HL-60 (cell line): ENCODE data around the gene LPIN1.

Experiments used
- POLR2AphosphoS5 ChIP-seq: IDR thresholded peaks from 2 replicates; pipeline ENCODE4 v1.6.1; 2012; ENCODE audit warnings: low read depth
- TF ChIP-seq, protein P1 (sequence below): IDR thresholded peaks from one replicate; pipeline ENCODE4 v1.5.1; 2011; ENCODE audit warnings: low read length, control low read depth, inconsistent platforms; ENCODE audit not compliant: insufficient read depth

DNA sequence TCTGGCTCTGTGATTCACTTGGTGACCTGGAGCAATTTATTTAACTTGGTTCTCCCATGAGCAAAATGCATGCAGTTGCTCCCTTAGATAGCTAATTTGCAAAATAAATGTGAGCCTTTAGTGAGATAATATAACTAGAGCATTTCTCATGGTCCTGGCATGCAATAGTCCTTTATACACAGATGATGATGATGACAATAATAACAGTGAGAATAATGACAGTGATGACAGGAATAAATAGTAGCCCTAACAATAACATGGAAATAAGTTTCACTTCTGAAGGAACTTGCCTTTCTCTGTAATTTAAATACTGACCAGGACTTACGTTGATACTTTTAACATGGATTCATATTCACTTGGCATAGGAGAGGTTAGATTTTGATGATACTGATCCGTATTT, 49.2 kb downstream of the LPIN1 start:
- TF ChIP-seq POLR2AphosphoS5: no peak
- TF ChIP-seq, protein P1, sequence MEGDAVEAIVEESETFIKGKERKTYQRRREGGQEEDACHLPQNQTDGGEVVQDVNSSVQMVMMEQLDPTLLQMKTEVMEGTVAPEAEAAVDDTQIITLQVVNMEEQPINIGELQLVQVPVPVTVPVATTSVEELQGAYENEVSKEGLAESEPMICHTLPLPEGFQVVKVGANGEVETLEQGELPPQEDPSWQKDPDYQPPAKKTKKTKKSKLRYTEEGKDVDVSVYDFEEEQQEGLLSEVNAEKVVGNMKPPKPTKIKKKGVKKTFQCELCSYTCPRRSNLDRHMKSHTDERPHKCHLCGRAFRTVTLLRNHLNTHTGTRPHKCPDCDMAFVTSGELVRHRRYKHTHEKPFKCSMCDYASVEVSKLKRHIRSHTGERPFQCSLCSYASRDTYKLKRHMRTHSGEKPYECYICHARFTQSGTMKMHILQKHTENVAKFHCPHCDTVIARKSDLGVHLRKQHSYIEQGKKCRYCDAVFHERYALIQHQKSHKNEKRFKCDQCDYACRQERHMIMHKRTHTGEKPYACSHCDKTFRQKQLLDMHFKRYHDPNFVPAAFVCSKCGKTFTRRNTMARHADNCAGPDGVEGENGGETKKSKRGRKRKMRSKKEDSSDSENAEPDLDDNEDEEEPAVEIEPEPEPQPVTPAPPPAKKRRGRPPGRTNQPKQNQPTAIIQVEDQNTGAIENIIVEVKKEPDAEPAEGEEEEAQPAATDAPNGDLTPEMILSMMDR: no peak
